Keratinocyte (primary cell): ENCODE results near the gene BCL2L11. TPM values are rescaled to one million over a fixed set of nuclear protein-coding genes. Genes with fewer than 3 reads are reported as not detected.

Experiments used
- DNase-seq: peaks from one replicate; pipeline ENCODE4 v3.0.0-alpha.2; 2011; ENCODE audit warnings: low read depth, missing footprints, low spot score
- FAIRE-seq: peaks from 2 replicates; lab custom pipeline; 2011; peaks lifted over from hg19 to GRCh38; lab: Jason Lieb, UNC
- H2AFZ ChIP-seq: 2 replicates; pipeline ENCODE4 v1.6.0; 2012; ENCODE audit warnings: low read length, control low read depth, inconsistent platforms; ENCODE audit not compliant: control insufficient read depth
- H3K27ac ChIP-seq: 2 replicates; pipeline ENCODE4 v1.5.1; 2011; ENCODE audit warnings: low read length; ENCODE audit not compliant: control insufficient read depth, insufficient read depth
- H3K27me3 ChIP-seq: 3 replicates; pipeline ENCODE4 v1.6.0; 2011; ENCODE audit warnings: low read length; ENCODE audit not compliant: control insufficient read depth, insufficient read depth; ENCODE audit errors: extremely low read depth
- H3K36me3 ChIP-seq, 2 experiments: 2 replicates in 1 of 2; 3 replicates in 1 of 2; pipeline ENCODE4 v1.5.1; 2011; ENCODE audit warnings: low read length in 2 of 2, mild to moderate bottlenecking in 1 of 2; ENCODE audit not compliant: control insufficient read depth in 2 of 2, insufficient read depth in 2 of 2; ENCODE audit errors: extremely low read depth in 1 of 2
- H3K4me1 ChIP-seq: 3 replicates; pipeline ENCODE4 v1.5.1; 2011; ENCODE audit warnings: low read length; ENCODE audit not compliant: control insufficient read depth, insufficient read depth; ENCODE audit errors: extremely low read depth
- H3K4me2 ChIP-seq: 3 replicates; pipeline ENCODE4 v1.6.0; 2011; ENCODE audit warnings: low read depth, low read length; ENCODE audit not compliant: control insufficient read depth, insufficient read depth; ENCODE audit errors: extremely low read depth
- H3K4me3 ChIP-seq, 3 experiments: fragments of 200-600 bp in 1 of 3; sonication (generic) in 1 of 3; 2 replicates in 2 of 3; 3 replicates in 1 of 3; pipeline ENCODE4 v1.5.1; 2011 to 2016; ENCODE audit warnings: low read length in 3 of 3, mild to moderate bottlenecking in 3 of 3, control low read depth in 2 of 3, inconsistent platforms in 1 of 3, low read depth in 1 of 3, mixed read lengths in 1 of 3, mixed run types in 1 of 3, moderate library complexity in 1 of 3; ENCODE audit not compliant: control insufficient read depth in 2 of 3, insufficient read depth in 2 of 3; ENCODE audit errors: extremely low read depth in 1 of 3
- H3K79me2 ChIP-seq: 2 replicates; pipeline ENCODE4 v1.6.0; 2012; ENCODE audit warnings: low read length; ENCODE audit not compliant: control insufficient read depth, insufficient read depth
- H3K9ac ChIP-seq: 3 replicates; pipeline ENCODE4 v1.6.0; 2011; ENCODE audit warnings: low read length; ENCODE audit not compliant: control insufficient read depth, insufficient read depth; ENCODE audit errors: extremely low read depth
- H3K9me1 ChIP-seq: 3 replicates; pipeline ENCODE4 v1.6.0; 2011; ENCODE audit warnings: low read length; ENCODE audit not compliant: control insufficient read depth, insufficient read depth; ENCODE audit errors: extremely low read depth
- H3K9me3 ChIP-seq: 2 replicates; pipeline ENCODE4 v1.5.1; 2012; ENCODE audit warnings: low read depth, low read length; ENCODE audit not compliant: control insufficient read depth
- H4K20me1 ChIP-seq: 3 replicates; pipeline ENCODE4 v1.6.0; 2011; ENCODE audit warnings: low read length; ENCODE audit not compliant: control insufficient read depth, insufficient read depth; ENCODE audit errors: extremely low read depth
- CTCF ChIP-seq, 3 experiments: IDR thresholded peaks in 1 of 3; conservative IDR thresholded peaks in 1 of 3; optimal IDR thresholded peaks in 1 of 3; 2 replicates in 2 of 3; 3 replicates in 1 of 3; pipeline versions ENCODE3 to v1.5.1; 2011; ENCODE audit warnings: low read length in 3 of 3, mild to moderate bottlenecking in 3 of 3, moderate library complexity in 2 of 3, control low read depth in 1 of 3, inconsistent platforms in 1 of 3; ENCODE audit not compliant: insufficient read depth in 2 of 3; ENCODE audit errors: extremely low read depth in 1 of 3
- EZH2 ChIP-seq: IDR thresholded peaks from one replicate; pipeline ENCODE4 v1.6.1; 2012; ENCODE audit warnings: inconsistent platforms, mild to moderate bottlenecking, low read length, moderate library complexity
- dilution Hi-C: fragments of 300-500 bp; cut with MboI; formaldehyde crosslinking; loops from one replicate; pipeline ENCODE4 v1.7.0; 2020; ENCODE audit warnings: low sequenced_read_pairs; ENCODE audit not compliant: extremely low pct_ligation_motif_present
- polyA plus RNA-seq, 5 experiments: library from polyadenylated mRNA; depleted of rRNA in 3 of 5; stranded (reverse) in 3 of 5; stranded (forward) in 1 of 5; unstranded in 1 of 5; fragments of >200 nt; gene quantifications; 1 replicate in 1 of 5; 2 replicates in 3 of 5; 3 replicates in 1 of 5; pipeline versions ENCODE4 v1.2.1 to v1.2.3, GENCODE V29; 2011 to 2012; ENCODE audit warnings: missing spikeins in 2 of 5, low read depth in 1 of 5, low replicate concordance in 1 of 5

The BCL2L11 gene
- polyA plus RNA-seq, 1 donor (not counting 4 experiments of a cell fraction or from before 2014, with no cell fraction given), result 1.9 TPM

- dilution Hi-C loops, result no loop called here
- Histone ChIP-seq H3K27ac (no peak overlapping the region), H3K9me1 (no peaks in the 10 kb centered on the region), H4K20me1 (no peaks in the 10 kb centered on the region), H3K4me1 (no peaks in the 10 kb centered on the region), H3K4me2 (no peak overlapping the region), H3K9me3 (no peaks in the 10 kb centered on the region), H3K27me3 (no peaks in the 10 kb centered on the region), H3K36me3 (no peaks in the 10 kb centered on the region), H3K4me3 (no peak overlapping the region), H3K9ac (no peak overlapping the region), H3K79me2 (no peaks in the 10 kb centered on the region), H2AFZ (no peak overlapping the region)
- TF ChIP-seq EZH2 (no peak), CTCF (optimal IDR thresholded peaks at IDR 0.05 in 1 of 3, IDR thresholded peaks at IDR 0.05 in 1 of 3, conservative IDR thresholded peaks at IDR 0.05 in 1 of 3; ENCODE audit: extremely low read depth in 1 of 3, insufficient read depth in 2 of 3, low read length in 3 of 3) (no peak)
- no peak for DNase-seq
- no peak for FAIRE-seq
Measured at GRCh38 chr2:111204706-111205105, 84.0 kb downstream of the BCL2L11 start.

GRCh38 chr2:111205774-111206173 is 85.1 kb downstream of the BCL2L11 start:
- H4K20me1 ChIP-seq, result no peaks in the 10 kb centered on the region
- no peak overlapping the region for H3K9ac ChIP-seq
- H3K9me3 ChIP-seq, result no peaks in the 10 kb centered on the region
- H3K27me3 ChIP-seq, result no peaks in the 10 kb centered on the region
- no peak overlapping the region for H2AFZ ChIP-seq
- H3K79me2 ChIP-seq, result no peaks in the 10 kb centered on the region
- H3K4me3 ChIP-seq, result no peak overlapping the region
- no peak overlapping the region for H3K4me2 ChIP-seq
- no peaks in the 10 kb centered on the region for H3K36me3 ChIP-seq
- no peak for TF ChIP-seq EZH2
- no peak for TF ChIP-seq CTCF (optimal IDR thresholded peaks at IDR 0.05 in 1 of 3, IDR thresholded peaks at IDR 0.05 in 1 of 3, conservative IDR thresholded peaks at IDR 0.05 in 1 of 3; ENCODE audit: extremely low read depth in 1 of 3, insufficient read depth in 2 of 3, low read length in 3 of 3)
- dilution Hi-C loops, result no loop called here
- H3K27ac ChIP-seq, result no peak overlapping the region
- H3K4me1 ChIP-seq, result no peaks in the 10 kb centered on the region
- DNase-seq (no peak), FAIRE-seq (no peak)
- no peaks in the 10 kb centered on the region for H3K9me1 ChIP-seq
